Pulmonary artery endothelial cell (primary cell): Measurements from ENCODE around the gene SPATS2L. TPM values are rescaled to one million over a fixed set of nuclear protein-coding genes. Genes with fewer than 3 reads are reported as not detected.

Experiments
- DNase-seq: peaks from one replicate; pipeline ENCODE4 v3.0.0-alpha.2; 2011; ENCODE audit warnings: low read depth, low spot score
- total RNA-seq: library from RNA; depleted of rRNA; stranded (reverse); fragments of >200 nt; gene quantifications from 2 replicates; pipeline ENCODE4 v1.2.3, GENCODE V29; 2014

The SPATS2L gene
- total RNA-seq, 1 donor from 2014 or later: 22.6 TPM

DNA sequence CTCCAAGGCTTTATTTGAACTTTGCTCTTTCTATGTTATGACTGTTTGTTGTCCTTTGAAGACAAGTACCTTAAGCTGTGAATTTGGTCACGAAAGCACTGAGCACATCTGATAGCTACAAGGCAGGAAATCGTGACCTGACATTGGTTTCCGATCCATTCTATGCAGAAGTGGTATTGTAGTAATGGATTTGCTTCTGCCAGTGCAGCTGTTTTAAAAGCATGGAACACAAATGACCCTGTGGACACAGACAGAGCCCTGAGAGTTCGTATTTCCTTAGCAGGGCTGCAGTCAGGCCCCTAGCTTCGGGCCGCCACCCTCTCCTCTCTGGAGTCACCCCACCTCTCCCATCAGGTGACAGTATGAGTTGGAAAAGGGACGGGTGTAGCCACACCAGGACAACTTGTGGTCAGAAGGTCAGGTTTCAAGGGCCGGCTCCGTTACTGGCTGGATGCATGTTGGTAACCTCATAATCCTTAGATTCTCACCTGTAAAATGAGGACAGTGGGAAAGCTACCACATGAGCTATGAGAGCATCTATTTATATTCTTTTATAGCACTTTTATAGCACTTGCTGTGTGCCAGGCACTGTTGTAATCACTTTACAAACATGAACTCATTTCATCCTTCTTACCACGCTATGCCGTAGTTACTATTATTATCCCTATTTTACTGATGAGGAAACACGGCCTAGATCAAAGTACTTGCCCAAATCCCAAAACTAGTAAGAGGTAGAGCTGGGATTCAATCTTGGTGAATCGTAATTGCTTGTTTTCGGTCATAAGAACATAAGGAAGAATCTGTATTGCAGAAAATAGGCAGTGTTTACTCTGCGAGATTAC lies 70.2 kb downstream of the SPATS2L start:
- DNase-seq: peak; percentile 53

DNA sequence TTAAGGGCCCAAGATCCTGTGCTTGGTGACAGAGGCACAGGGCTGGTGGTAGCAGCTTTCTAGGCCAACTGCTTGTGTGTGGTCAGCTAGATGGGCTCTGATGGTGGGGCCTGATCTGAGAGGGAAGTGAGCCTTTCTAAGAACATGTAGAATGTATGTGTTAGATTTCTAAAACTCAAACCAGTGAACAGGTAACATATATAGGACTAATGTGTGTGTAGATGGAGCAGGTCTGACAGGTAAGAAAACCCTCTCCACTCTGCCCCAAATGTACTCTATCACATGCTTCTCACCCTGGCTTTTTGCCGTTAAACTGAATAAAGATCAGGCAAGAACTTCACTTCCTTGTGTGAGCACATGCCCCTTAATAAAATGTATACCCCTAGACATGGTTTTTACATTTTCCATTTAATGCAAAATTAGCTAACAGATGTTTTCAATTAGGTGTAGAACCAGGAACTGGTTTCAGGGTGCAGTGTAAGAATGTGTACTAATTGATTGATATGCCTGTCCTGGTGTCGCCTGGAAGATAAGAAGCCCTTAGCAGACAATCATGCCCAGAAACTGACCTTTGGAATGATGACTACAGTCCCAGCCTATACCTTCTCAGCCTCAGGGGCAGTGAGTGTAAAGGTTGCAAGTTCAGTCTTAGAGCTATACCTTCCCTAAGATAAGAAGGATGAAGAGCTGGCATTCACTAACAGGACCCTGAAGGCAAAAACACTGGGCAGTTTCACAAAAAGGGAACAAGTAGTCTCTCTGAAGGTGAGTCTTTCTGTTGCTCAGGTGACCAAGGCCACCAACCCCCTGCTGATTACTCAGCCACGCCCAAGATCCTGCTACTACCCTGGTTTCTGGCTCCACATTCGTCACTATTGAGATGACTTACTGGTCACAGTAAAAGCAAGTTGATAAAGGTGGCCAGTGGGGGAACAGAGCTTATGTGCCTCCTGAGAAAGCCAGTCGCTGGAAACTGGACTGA lies 71.2 kb downstream of the SPATS2L start:
- DNase-seq: no peak

DNA sequence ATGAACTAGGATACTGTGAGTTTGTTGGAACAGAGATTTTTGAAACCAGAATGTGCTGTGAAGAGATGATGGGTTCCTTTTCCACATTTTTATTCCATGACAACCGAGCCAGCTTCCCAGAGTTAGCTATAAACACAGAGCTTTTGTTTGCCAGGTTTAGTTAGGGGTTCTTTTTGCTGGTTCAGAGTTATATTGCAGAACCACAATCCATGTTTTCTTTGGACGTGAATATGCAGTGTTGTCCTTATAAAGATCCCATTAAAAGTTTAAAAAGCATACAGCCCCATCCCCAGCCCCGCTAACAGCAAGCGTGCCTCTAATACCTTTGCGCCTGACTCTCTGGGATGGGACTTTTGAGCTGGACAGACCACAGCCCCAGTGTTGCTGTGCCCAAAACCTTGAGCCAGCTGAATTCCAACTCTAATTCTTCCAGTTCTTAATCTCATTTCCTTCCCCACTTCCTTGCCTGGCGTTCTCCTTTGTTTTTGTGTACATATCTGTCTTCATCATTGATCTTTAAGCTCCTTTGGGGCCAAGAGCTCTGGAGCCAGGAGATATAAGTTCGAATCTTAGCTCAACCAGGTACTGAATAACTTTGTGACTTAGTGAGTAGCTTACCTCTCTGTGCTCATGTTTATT lies 72.3 kb downstream of the SPATS2L start:
- no peak for DNase-seq

DNA sequence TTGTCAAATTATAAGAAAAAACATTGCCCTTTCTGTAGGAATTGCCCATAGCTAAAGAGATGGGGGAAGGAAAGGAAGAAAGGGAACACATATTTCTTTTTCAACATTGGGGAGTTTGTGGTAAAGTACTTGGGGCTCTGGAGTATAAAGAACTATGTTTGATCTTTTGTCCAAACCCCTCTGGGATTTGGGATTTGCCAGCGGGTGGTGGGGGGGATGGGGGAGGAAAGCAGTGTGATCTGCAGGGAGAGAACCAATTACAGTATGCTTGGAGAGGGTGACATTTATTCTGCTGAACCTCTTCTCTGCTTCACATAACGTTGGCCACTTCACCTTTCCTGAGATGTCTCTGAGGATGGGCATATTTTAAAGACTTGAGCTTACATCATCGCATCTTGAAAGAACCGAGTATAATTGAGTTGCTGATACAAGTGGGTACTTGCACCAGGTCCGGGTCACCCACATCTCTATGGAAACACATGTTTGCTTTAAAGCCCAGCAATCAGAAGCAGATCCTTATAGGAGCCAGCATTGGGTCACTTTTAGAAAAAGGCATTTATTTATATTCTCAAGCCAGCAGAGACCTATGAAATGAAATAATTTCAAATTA lies 73.1 kb downstream of the SPATS2L start:
- no peak for DNase-seq

DNA sequence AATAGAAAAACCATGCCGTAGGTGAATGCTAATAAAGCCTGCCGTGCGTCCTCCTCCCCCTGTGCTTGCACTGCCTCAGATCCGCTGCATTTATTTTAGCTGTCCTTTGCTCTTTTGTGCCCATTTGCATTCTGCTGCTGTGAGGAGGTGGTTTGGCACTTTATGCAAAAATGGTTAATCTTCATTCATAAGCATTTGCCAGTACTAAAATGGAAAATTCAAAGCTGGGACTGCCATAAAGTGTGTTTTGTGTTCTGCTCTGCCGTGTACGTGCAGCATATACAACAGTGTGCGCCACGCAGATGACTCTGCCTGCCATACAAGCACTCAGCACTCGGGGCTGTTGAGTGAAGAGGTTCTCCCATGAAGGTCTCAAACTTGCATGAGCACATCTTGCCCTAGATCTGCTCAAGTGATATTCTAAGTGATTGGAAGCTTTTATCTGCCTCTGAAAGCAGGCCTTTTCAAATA lies 73.6 kb downstream of the SPATS2L start:
- no peak for DNase-seq

DNA sequence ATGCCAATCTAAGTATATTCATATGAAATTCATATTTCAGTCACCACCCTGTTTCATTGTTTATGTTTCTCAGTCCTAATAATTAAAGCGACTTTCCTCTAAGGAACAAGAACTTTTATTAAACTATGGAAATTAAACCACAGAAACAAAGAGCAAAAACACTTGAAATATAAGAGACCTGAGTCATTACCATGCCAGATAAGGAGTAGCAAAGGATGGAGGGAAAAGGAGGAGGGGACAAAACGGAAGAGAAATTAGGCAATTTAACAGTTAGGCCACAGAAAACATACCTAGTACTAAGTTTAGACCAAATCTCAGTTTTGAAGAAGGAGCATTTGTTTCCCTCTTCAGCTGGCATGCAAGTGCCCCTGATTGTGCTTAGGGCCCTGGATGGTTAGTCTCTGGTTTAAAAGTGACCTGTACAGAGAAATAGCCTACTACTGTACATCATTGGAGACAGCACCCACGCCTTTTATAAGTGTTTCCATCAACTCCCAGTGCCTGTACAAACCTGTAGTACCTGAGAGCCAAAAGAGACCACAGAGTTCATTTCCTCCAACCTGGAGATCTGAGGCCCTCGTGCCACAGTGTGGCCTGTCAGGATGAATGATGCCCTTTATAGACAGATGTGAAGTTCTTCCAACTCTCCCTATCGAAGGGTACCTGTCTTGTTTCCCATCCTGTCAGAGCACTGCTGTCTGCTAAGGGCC lies 74.5 kb downstream of the SPATS2L start:
- DNase-seq: no peak

DNA sequence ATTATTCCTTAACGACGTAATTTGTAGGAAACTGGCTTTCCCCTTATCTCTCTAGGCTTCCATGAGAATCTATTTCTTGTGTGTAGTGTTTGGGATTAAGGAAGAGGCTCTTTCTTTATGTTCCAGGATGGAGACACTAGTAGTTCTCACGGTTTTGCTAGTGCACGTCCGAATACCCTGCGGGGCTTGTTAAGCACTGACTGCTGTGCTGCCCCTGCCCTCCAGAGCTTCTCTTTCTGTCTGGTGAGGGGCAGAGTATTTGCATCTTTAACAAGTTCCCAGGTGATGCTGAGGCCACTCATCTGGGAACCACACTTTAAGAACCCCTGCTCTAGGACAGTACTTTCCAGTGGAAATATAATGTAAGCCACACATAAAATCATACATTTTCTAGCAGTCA lies 76.4 kb downstream of the SPATS2L start:
- no peak for DNase-seq

DNA sequence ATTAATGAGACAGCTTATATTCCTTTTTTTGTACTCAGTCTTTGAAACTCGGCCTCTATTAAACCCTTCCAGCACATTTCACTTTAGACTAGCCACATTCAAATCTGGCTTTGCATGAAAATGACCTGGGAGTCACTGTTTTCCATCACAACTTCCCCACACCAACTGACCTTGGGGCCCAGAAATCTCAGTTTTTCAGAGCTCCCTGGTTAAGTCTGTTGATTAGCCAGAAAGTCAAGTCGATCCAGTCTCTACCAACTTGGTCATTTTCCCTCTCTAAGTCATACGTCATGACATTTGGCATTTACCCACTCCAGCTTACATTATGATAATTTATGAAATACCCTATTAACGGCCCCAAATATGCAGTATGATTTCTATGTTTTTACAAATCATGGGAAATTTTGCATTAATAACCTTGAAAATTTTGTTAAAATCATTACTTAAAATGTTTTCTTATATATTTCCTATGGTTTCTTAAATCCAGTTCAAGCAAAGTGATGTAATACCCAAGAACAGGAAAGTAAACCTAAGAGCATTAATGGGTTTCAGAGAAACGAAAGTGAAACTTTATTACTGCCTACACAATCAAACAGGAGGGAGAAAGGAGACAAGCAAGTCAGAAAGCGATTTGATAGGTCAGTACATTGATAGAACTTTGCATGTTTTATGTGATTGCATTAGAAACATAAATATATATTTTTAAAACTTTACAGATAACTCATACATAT lies 77.1 kb downstream of the SPATS2L start:
- DNase-seq: peak; percentile 47

DNA sequence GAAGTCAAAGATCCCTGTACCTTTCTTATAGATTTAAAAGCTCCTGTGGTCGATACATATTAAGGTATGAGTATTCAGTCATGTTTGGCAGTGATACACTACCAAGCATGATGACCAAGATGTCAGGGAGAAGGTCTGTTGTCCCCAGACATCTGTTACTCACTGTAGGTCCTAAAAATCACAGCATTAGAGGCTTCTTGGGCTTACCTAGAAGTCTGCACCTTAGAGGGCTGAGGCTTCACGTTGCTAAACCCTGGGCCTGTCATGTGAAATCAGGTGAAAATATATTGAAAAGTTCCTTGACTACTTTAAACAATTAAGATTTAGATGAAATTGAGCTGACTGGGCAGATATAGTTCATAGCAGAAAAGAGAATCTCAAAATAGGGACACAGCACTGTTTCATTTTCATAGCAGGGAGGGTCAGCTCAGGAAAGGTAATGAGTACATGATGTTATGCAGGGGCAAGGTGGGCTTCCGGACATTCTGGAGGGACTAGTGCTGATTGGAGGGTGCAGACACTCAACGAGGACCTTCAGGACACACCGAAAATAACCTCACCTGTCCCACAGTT lies 78.7 kb downstream of the SPATS2L start:
- DNase-seq: no peak

DNA sequence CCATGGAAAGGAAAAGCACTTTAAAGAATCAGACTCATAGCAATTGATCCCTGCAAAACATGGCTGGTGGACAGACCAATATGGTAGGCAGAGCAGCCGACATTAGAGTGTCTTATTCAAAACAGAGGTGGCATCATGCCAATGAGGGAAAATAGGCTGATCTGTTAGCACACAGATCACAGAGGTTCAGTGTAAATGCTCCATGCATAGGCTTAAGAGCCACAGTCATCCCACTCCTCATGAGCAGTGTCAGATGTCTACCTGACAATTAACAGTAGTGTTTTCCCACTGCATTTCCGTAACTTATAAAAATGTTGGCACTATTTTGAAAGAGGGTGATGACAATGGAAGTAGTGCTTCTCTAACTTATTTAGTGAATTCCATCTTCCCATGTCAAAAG lies 86.7 kb downstream of the SPATS2L start:
- DNase-seq: no peak

DNA sequence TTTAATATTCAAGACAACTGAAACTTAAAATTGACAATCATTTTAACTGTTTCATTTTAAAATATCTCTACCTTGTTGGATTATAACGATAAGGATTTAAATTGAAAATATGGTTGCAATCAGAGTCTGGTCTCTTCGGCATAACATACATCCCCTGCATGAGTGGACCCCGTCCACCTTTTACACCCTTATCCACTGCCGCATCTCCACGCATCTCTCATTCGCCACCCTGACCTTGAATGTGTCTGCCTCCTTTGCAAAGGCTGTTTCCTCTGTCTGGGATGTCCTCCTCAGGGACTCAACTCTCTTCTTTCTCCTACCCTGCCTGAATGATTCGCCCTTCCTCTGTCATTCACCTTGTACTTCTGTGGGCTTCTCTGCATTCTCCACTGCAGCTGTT lies 87.6 kb downstream of the SPATS2L start:
- no peak for DNase-seq

DNA sequence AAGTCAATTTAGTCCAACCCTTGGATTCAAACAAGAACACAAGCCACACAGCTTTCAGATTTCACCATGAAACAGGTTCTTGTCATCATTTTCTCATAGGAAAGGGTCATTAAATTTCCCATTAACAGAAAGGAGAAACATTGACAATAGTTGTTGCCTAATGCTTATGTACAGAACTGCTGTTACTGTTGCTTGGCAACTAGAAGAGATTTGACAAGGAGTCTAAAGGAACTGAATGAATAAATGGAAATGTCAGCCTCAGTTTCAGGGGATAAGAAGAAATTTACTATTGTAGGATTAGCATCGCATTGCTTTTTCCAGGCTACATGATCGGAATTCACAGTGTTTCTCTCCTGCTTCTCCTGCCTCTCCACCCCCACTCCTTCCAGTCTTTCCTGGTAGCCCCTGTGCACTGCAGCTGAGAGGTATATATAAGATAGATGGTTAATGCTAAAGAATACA lies 90.3 kb downstream of the SPATS2L start:
- DNase-seq: no peak

DNA sequence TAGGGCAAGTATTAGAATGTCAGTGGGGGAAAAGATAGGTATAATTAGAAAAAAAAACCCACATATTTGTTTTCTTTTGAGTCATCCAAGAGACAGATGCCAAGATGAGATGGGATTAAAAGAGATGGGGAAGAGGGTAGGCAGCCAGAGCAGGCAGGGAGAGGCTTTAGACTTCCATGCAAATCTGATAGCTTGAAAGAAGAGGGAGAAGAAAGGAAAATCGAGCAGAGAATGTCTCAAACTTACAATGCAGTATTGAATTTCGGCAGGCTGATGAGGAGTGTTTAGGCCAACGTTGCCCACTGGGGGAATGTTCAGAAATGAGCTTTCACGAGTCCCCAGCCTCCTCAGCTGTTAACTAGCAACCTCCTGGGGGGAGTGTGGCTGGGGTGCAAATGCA lies 91.3 kb downstream of the SPATS2L start:
- no peak for DNase-seq

DNA sequence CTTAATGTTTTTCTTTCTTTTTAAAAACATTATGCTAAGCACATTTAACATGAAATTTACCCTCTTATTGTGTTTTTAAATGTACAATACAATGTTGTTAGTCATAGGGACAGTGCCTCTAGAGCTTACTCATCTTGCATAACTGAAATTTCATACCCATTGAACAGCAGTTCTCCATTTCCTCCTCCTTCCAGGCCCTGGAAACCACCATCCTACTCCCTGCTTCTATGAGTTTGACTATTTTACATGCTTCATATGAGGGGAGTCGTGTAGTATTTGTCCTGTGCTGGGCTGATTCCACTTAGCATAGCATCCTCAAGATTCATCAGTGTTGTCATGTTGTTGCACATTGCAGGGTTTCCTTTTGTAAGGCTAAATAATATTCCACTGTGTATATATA lies 92.6 kb downstream of the SPATS2L start:
- no peak for DNase-seq

DNA sequence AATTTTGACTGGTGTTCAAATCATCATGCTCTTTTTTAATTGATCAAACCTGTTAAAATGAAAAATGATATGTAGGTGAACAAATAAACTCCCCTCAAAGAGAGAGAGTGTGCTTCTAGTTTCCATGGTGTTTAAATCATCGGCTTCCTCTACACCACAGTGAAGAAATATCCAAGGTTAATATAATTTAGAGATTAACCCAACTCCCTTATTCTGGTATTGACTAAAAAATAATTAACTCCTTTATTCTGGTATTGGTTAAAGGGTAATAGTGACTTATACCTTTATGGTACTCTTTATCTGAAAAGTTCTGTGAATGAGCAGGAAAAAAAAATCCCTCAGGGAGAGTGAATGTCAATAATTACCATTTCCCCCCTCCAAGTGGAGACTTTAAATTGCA lies 93.1 kb downstream of the SPATS2L start:
- no peak for DNase-seq

DNA sequence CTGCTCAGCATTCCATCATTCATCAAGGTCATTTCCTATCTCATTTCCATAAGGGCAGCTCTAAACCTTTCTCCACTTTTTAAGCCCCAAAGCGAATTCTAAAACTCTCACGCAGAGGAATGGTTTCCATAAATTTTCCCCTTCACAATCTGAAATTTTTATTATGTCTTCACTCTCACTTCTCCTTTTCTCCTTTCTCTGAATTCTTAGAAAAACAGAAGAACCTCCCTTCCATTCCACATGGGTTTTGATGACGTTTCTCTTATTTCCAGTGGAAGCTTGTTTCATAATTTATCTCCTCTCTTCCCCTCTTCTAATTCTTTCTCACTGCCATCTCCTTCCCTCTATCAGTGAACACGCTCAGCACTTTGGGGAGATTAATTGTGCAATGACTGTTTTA lies 97.3 kb downstream of the SPATS2L start:
- no peak for DNase-seq

DNA sequence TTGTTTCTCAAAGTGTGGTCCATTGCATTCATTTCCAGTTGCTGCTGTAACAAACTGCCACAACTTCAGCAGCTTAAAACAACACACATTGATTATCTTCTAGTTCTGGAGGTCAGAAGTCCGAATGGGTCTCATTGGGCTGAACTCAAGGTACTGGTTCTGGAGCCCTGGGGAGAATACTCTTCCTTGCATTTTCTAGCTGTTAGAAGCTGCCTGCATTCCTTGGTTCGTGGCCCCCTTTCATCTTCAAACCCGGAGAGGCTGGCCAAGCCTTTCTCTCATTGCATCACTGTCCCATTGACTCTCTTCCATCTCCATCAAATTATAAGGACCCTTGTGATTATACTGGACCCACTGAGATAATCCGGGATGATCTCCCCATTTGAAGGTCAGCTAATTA lies 98.1 kb downstream of the SPATS2L start:
- DNase-seq: no peak

DNA sequence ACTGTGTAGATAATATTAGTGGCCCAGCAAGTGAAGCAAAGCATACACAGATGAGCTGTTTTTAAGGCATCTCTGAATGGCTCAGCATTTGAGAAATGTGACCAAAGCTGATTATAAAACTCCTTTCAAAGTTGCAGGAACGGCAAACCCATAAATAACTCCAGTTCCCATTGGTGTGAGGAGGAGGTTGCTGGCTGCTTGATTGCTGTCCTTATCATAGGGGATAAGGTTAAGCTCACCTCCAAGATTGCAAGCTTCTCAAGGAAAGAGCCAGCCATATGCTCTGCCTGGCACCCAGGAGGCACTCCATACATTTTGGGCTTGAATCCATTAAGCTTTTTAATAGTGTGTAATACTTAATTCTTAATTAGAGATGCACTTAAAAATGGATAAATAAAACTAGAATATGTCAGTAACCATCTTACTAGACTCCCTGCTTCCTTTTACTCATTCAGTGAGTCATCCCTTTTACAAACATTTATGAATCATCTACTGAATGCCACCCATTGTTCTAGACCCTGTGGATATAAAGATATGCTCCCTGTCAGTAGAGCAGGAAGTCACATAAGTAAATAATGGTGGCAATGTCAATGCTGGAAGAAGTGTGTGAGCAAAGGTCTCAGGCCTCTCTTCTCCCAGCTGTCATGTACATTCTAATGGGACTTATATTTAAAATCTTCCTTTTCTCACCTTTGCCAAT lies 99.3 kb downstream of the SPATS2L start:
- peak; percentile 81 for DNase-seq

DNA sequence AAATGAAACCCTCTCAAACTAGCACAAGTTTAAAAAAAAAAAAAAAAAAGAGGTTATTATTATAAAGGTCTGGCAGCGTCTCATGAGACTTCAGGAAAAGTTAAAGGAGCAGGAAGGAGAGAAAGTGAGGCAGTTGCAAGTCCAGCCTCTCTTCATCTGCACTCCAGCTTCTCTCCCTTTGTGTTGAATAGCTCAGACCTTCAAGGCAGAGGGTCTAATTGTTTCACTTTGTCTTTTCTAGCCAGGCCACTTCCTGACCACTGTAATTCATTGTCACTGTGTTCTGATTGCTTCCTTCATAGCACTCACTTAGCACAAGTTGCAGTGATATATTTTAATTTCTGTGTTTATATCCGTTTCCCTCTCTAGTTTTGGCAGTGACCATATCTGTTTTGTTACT lies 99.9 kb downstream of the SPATS2L start:
- DNase-seq: no peak
